MCF 10A (cell line): Measurements from ENCODE around the gene IL36A. TPM values are rescaled to one million over a fixed set of nuclear protein-coding genes. Genes with fewer than 3 reads are reported as not detected.

Source experiments
- BruUV-seq: library from RNA; stranded (reverse); fragments of 400-500 nt; replicated peaks from 2 replicates; lab custom pipeline; 2021; lab: Mats Ljungman, UMichigan
- CTCF ChIA-PET: fragments of 300-600 bp; sonication (Branson Sonifier 250); formaldehyde crosslinking; extraction: SDS; loops from one replicate; lab custom pipeline; 2021; ENCODE audit warnings: antibody characterized with exemption, inconsistent platforms; lab: Yijun Ruan, JAX
- POLR2A ChIA-PET: fragments of 300-600, 350-650 bp; sonication (Branson Sonifier 250); formaldehyde crosslinking; extraction: SDS; loops from one replicate; lab custom pipeline; 2020; ENCODE audit warnings: antibody characterized with exemption, inconsistent platforms; lab: Yijun Ruan, JAX
- DNase-seq: peaks from one replicate; pipeline ENCODE4 v3.0.0-alpha.2; 2018; ENCODE audit not compliant: unreplicated experiment
- H3K27ac Mint-ChIP-seq: one replicate; pipeline ENCODE4 v1.8.0; 2022; ENCODE audit warnings: mild to moderate bottlenecking, low read depth, mixed read lengths; ENCODE audit not compliant: unreplicated experiment
- H3K27me3 Mint-ChIP-seq: one replicate; pipeline ENCODE4 v1.8.0; 2022; ENCODE audit warnings: mixed read lengths; ENCODE audit not compliant: insufficient read depth, unreplicated experiment
- H3K36me3 Mint-ChIP-seq: one replicate; pipeline ENCODE4 v1.8.0; 2022; ENCODE audit warnings: mild to moderate bottlenecking, moderate library complexity, mixed read lengths; ENCODE audit not compliant: insufficient read depth, unreplicated experiment
- H3K4me1 Mint-ChIP-seq: one replicate; pipeline ENCODE4 v1.8.0; 2022; ENCODE audit warnings: mixed read lengths; ENCODE audit not compliant: insufficient read depth, unreplicated experiment
- H3K4me3 Mint-ChIP-seq: one replicate; pipeline ENCODE4 v1.8.0; 2022; ENCODE audit warnings: mild to moderate bottlenecking, moderate library complexity, mixed read lengths; ENCODE audit not compliant: unreplicated experiment
- H3K9me3 Mint-ChIP-seq: one replicate; pipeline ENCODE4 v1.8.0; 2022; ENCODE audit warnings: mixed read lengths; ENCODE audit not compliant: unreplicated experiment
- CTCF ChIP-seq: fragments of 200-600 bp; IDR thresholded peaks from one replicate; pipeline ENCODE4 v1.8.0; 2022; ENCODE audit warnings: antibody characterized with exemption, mild to moderate bottlenecking; ENCODE audit not compliant: unreplicated experiment
- intact Hi-C: fragments of 100-400 bp; cut with micrococcal nuclease; formaldehyde crosslinking; loops from 2 replicates; pipeline ENCODE4 v1.14.1; 2022
- total RNA-seq: library from RNA; stranded (reverse); gene quantifications from 2 replicates; pipeline ENCODE4 v1.2.3, GENCODE V29; 2022

Gene IL36A
- total RNA-seq, 1 experiment from 2014 or later = not detected

GRCh38 chr2:113038291-113038690 lies 33.0 kb downstream of the IL36A start:
- no TSS peak for BruUV-seq
- Mint-ChIP-seq H3K4me3 (no peak overlapping the region), H3K27ac (no peak overlapping the region), H3K27me3 (peaks cover 28% of the 10 kb centered on the region), H3K4me1 (no peaks in the 10 kb centered on the region), H3K9me3 (no peaks in the 10 kb centered on the region), H3K36me3 (no peaks in the 10 kb centered on the region)
- ChIA-PET POLR2A (no interaction called here), CTCF (no interaction called here)
- intact Hi-C loops = no loop called here
- no peak for TF ChIP-seq CTCF
- DNase-seq = no peak

- ChIA-PET POLR2A (no interaction called here), CTCF (no interaction called here)
- no peak overlapping the region for H3K27ac Mint-ChIP-seq
- H3K4me3 Mint-ChIP-seq = no peak overlapping the region
- DNase-seq = no peak
- H3K4me1 Mint-ChIP-seq = no peaks in the 10 kb centered on the region
- intact Hi-C loops = no loop called here
- no peaks in the 10 kb centered on the region for H3K9me3 Mint-ChIP-seq
- H3K36me3 Mint-ChIP-seq = no peaks in the 10 kb centered on the region
- no peak for TF ChIP-seq CTCF
- BruUV-seq = no TSS peak
- peaks cover 20% of the 10 kb centered on the region for H3K27me3 Mint-ChIP-seq
Measured at GRCh38 chr2:113039158-113039557, 33.9 kb downstream of the IL36A start.

- Mint-ChIP-seq H3K27me3 (peaks cover 14% of the 10 kb centered on the region), H3K4me3 (no peak overlapping the region), H3K36me3 (no peaks in the 10 kb centered on the region), H3K9me3 (no peaks in the 10 kb centered on the region), H3K27ac (no peak overlapping the region), H3K4me1 (no peaks in the 10 kb centered on the region)
- ChIA-PET POLR2A (no interaction called here), CTCF (no interaction called here)
- intact Hi-C loops = no loop called here
- TF ChIP-seq CTCF = no peak
- BruUV-seq = no TSS peak
- no peak for DNase-seq
Measured at GRCh38 chr2:113039719-113040118, 34.5 kb downstream of the IL36A start.

- no TSS peak for BruUV-seq
- no peak overlapping the region for H3K27ac Mint-ChIP-seq
- intact Hi-C loops = no loop called here
- H3K4me1 Mint-ChIP-seq = no peaks in the 10 kb centered on the region
- H3K9me3 Mint-ChIP-seq = no peaks in the 10 kb centered on the region
- POLR2A ChIA-PET = interaction anchor here (0.6 kb wide), 1 partner anchor 282 kb away, joined by 3 read pairs; no protein-coding TSS in a partner anchor
- DNase-seq = peak; percentile 30
- no peaks in the 10 kb centered on the region for H3K36me3 Mint-ChIP-seq
- no peaks in the 10 kb centered on the region for H3K27me3 Mint-ChIP-seq
- CTCF ChIA-PET = interaction anchor here (1.3 kb wide), 1 partner anchor 95 kb away, joined by 4 read pairs; no protein-coding TSS in a partner anchor
- peak; percentile 13 for TF ChIP-seq CTCF
- no peak overlapping the region for H3K4me3 Mint-ChIP-seq
Measured at GRCh38 chr2:113041871-113042270, 36.6 kb downstream of the IL36A start.
